GM18870 (cell line): ENCODE data around the gene STRBP.

ENCODE experiments used
- ATAC-seq: cut with Tn5 transposase; IDR thresholded peaks from one replicate; pipeline ENCODE4 v1.9.1; 2021; ENCODE audit warnings: moderate library complexity; ENCODE audit not compliant: unreplicated experiment

The STRBP gene

GRCh38 chr9:123135430-123135829 is 133.0 kb downstream of the STRBP start:
- no peak for ATAC-seq

- ATAC-seq = no peak
Measured at GRCh38 chr9:123132696-123133095, 135.7 kb downstream of the STRBP start.

GRCh38 chr9:123131993-123132392 is 136.4 kb downstream of the STRBP start:
- ATAC-seq = no peak

- no peak for ATAC-seq
Measured at GRCh38 chr9:123131258-123131657, 137.1 kb downstream of the STRBP start.

- no peak for ATAC-seq
Measured at GRCh38 chr9:123129423-123129822, 139.0 kb downstream of the STRBP start.

GRCh38 chr9:123128591-123128990 is 139.8 kb downstream of the STRBP start:
- no peak for ATAC-seq

GRCh38 chr9:123127512-123128075 is 140.8 kb downstream of the STRBP start:
- ATAC-seq = no peak

- ATAC-seq = no peak
Measured at GRCh38 chr9:123121457-123121856, 146.9 kb downstream of the STRBP start.

- no peak for ATAC-seq
Measured at GRCh38 chr9:123120953-123121352, 147.4 kb downstream of the STRBP start.

- no peak for ATAC-seq
Measured at GRCh38 chr9:123120131-123120530, 148.3 kb downstream of the STRBP start.

GRCh38 chr9:123119566-123119965 is 148.8 kb downstream of the STRBP start:
- no peak for ATAC-seq

- no peak for ATAC-seq
Measured at GRCh38 chr9:123116036-123116435, 152.3 kb downstream of the STRBP start.

- ATAC-seq = no peak
Measured at GRCh38 chr9:123115146-123115913, 153.1 kb downstream of the STRBP start.

GRCh38 chr9:123113185-123113584 is 155.2 kb downstream of the STRBP start:
- ATAC-seq = no peak

- no peak for ATAC-seq
Measured at GRCh38 chr9:123112015-123112975, 156.1 kb downstream of the STRBP start.

- no peak for ATAC-seq
Measured at GRCh38 chr9:123111427-123112014, 156.9 kb downstream of the STRBP start.

- no peak for ATAC-seq
Measured at GRCh38 chr9:123109540-123110279, 158.7 kb downstream of the STRBP start.

GRCh38 chr9:123108976-123109375 is 159.4 kb downstream of the STRBP start:
- no peak for ATAC-seq

GRCh38 chr9:123107639-123108285 is 160.6 kb downstream of the STRBP start:
- no peak for ATAC-seq

GRCh38 chr9:123105490-123105889 is 162.9 kb downstream of the STRBP start:
- ATAC-seq = no peak
